Ovary (tissue), 9 donors: Measurements from ENCODE around the gene LMAN2. TPM values are rescaled to one million over a fixed set of nuclear protein-coding genes. Genes with fewer than 3 reads are reported as not detected.

Experiments
- DNase-seq, 5 donors: peaks; one replicate each; pipeline ENCODE4 v3.0.0-alpha.2; 2019 to 2020
- H3K27ac ChIP-seq, 2 donors: fragments of 200-600 bp; one replicate each; pipeline versions ENCODE4 v1.5.1 to v1.8.0; 2019 to 2022
- H3K27me3 ChIP-seq: fragments of 200-600 bp; one replicate; pipeline ENCODE4 v1.8.0; 2022
- H3K36me3 ChIP-seq: fragments of 200-600 bp; sonication (generic); one replicate; pipeline ENCODE4 v1.5.1; 2019
- H3K4me1 ChIP-seq: one replicate; pipeline ENCODE4 v1.8.1; 2013; ENCODE audit warnings: mild to moderate bottlenecking, moderate library complexity; ENCODE audit not compliant: insufficient read depth
- H3K4me3 ChIP-seq: fragments of 200-600 bp; sonication (generic); one replicate; pipeline ENCODE4 v1.5.1; 2017
- H3K9me3 ChIP-seq, 2 donors: fragments of 200-600 bp in 1 of 2; sonication (generic) in 1 of 2; one replicate each; pipeline versions ENCODE4 v1.5.1 to v1.8.1; 2013 to 2019; ENCODE audit warnings: mild to moderate bottlenecking in 1 of 2, moderate library complexity in 1 of 2
- CTCF ChIP-seq, 3 donors: fragments of 450-650 bp in 2 of 3; fragments of 200-600 bp in 1 of 3; IDR thresholded peaks; one replicate each; pipeline versions ENCODE4 v1.5.1 to v1.8.0; 2016 to 2022; ENCODE audit warnings: antibody characterized with exemption in 3 of 3, mild to moderate bottlenecking in 1 of 3
- EP300 ChIP-seq: sonication (generic); formaldehyde crosslinking; IDR thresholded peaks from one replicate; pipeline ENCODE4 v1.6.1; 2017; ENCODE audit warnings: antibody characterized with exemption
- POLR2A ChIP-seq: fragments of 450-650 bp; IDR thresholded peaks from one replicate; pipeline ENCODE4 v1.6.1; 2017; ENCODE audit warnings: antibody characterized with exemption, mild to moderate bottlenecking, moderate library complexity
- WGBS, 3 donors: extraction: QIAGEN DNeasy Blood & Tissue Kit in 1 of 3; methylation state at CpG; one replicate each; pipeline versions ENCODE4 v1.1.5 to v1.1.7; 2013 to 2017; 5-methylcytosine and 5-hydroxymethylcytosine counted together
- intact Hi-C, 4 donors: fragments of 100-400 bp; cut with DNase I; formaldehyde crosslinking; loops; one replicate each; pipeline versions ENCODE4 v1.11.0 to v1.15.1; 2022 to 2023
- polyA plus RNA-seq, 2 donors: library from polyadenylated mRNA; stranded (reverse); fragments of 200-250 nt in 1 of 2; fragments of 350-450 nt in 1 of 2; fragmentation: Illumina TruSeq in 1 of 2; extraction: RNeasy Lipid Tissue Mini Kit (QIAGEN cat#74804) in 1 of 2; gene quantifications; one replicate each; pipeline ENCODE4 v1.2.3, GENCODE V29; 2013 to 2014
- total RNA-seq, 7 donors: library from RNA; depleted of rRNA in 2 of 7; stranded (reverse); fragments of >200 nt in 2 of 7; fragmentation: NEBNext Ultra II Directional in 3 of 7; extraction: Animal tissue kit (Norgen Biotek cat#: 25700) in 3 of 7; gene quantifications; one replicate each; pipeline versions ENCODE4 v1.1.0 to v1.2.4, GENCODE V29; 2016 to 2023
- donor health status: DM: no; HTN: no; CAD: no; lungs with moderate emphysema.
- donor health status: DM: no; HTN: no; CAD: no.
- donor health status: Bipolar disorder and iron deficiency.
- donor health status: DM: yes; HTN: yes; CAD: no.
- donor health status: DM: no; HTN: no; CAD: no.
- donor health status: DM: yes; HTN: yes; CAD: no.

LMAN2 gene
- total and polyA plus RNA-seq, 9 donors = 63.5 to 154 (median 93.5) TPM

GRCh38 chr5:177303121-177303924 is 48.1 kb downstream of the LMAN2 start, which contains the start of the genes PRELID1 and RAB24:
PRELID1 (plus strand) TSS chr5:177303799; CDS start chr5:177303986, 187 bp downstream.
RAB24 (minus strand) TSS chr5:177303719; CDS start chr5:177303288, 431 bp downstream.
- DNase-seq = peak; percentile 80 to 93 (median 88)
- WGBS, 3 donors = 0 to 1% (median 0%) methylated on average over 77 to 100 of the region's 100 CpGs
- Histone ChIP-seq H3K9me3 (no peaks in the 10 kb centered on the region), H3K4me3 (peak within 1 kb of the TSS; percentile 90), H3K27me3 (no peaks in the 10 kb centered on the region), H3K36me3 (no peaks in the 10 kb centered on the region), H3K4me1 (peaks cover 16% of the 10 kb centered on the region), H3K27ac (peak within 1 kb of the TSS; percentile 60 to 64)
- intact Hi-C loops = loop anchor here in 3 of 4 donors (10.0 kb wide), 1 partner anchor 189 kb away; no protein-coding TSS in a partner anchor
- TF ChIP-seq EP300 = no peak
- peak in 1 of 3 donors; percentile 44 for TF ChIP-seq CTCF (IDR thresholded peaks at IDR 0.05)
- TF ChIP-seq POLR2A = peak; percentile 29

DNA sequence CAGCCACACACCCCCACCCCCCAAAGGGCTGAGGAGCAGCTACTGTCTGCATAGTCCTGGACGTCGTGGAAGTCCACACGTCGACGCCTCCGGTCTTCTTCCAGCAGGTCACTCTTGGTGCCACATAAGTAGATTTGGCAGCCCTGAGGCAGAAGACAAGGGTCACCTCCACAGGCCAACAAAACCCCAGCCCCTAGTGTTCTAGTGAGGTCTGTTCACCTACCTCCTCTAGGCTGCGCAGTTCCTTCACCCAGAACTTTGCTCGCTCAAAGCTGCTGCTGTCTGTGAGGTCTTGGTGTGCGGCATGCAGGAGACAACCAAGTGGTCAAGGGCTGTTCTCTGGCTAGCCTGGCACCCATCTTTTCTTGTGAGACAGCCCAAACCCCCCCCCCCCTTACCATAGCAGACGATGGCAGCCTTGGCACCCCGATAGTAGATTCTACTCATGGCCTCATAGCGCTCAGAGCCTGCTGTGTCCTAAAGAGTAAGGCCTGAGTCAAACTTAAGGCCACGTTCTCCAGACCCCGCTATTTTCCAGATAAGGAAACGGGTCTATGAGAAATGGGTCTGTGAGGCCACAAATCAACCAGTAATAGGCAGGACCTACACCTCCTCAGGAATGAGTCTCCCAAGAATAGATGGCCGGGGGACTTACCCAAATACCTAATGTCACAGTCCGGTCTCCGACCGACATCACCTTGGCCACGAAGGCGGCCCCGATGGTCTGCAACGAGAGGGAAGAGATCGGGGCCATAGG is 48.9 kb downstream of the LMAN2 start:
- intact Hi-C loops = loop anchor here in 3 of 4 donors (10.0 kb wide), 1 partner anchor 188 kb away; no protein-coding TSS in a partner anchor
- TF ChIP-seq EP300 = no peak
- no peak for TF ChIP-seq CTCF (IDR thresholded peaks at IDR 0.05)
- no peak for TF ChIP-seq POLR2A
- Histone ChIP-seq H3K4me1 (peaks cover 16% of the 10 kb centered on the region), H3K4me3 (peak overlapping the region; percentile 90), H3K27me3 (no peaks in the 10 kb centered on the region), H3K27ac (peak overlapping the region in 1 of 2 donors; percentile 60), H3K9me3 (no peaks in the 10 kb centered on the region), H3K36me3 (no peaks in the 10 kb centered on the region)
- 23 to 32% (median 24%) methylated on average over 24 of the region's 24 CpGs for WGBS, 3 donors
- DNase-seq = no peak

- no peak overlapping the region for H3K27ac ChIP-seq
- H3K9me3 ChIP-seq = no peaks in the 10 kb centered on the region
- intact Hi-C loops = loop anchor here in 3 of 4 donors (10.0 kb wide), 1 partner anchor 187 kb away; no protein-coding TSS in a partner anchor
- no peaks in the 10 kb centered on the region for H3K27me3 ChIP-seq
- peaks cover 16% of the 10 kb centered on the region for H3K4me1 ChIP-seq
- no peaks in the 10 kb centered on the region for H3K36me3 ChIP-seq
- no peak for DNase-seq
- H3K4me3 ChIP-seq = no peak overlapping the region
- 68 to 72% (median 71%) methylated on average over 7 of the region's 7 CpGs for WGBS, 3 donors
- no peak for TF ChIP-seq POLR2A
- no peak for TF ChIP-seq EP300
- TF ChIP-seq CTCF (IDR thresholded peaks at IDR 0.05) = no peak
These were observed 49.8 kb downstream of the LMAN2 start for GRCh38 chr5:177301503-177302165.

DNA sequence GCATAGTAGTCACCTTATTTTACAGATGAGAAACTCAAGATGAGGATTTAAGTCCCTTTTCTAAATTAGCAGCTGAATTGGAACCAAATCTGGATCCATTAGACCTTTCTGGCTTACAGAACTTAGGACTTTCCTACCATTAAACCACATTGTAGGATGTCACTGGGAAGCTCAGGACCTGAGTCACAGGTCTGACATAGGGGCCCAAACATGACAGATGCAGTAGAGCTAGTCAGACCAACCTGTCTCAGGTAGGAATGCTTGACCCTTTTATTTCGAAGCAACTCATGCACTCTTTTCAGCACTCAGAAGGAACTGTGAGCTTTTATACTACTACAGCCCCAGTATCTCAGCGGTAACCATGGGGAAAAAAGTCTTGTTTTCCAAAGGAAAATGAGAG is 50.5 kb downstream of the LMAN2 start:
- intact Hi-C loops = loop anchor here in 3 of 4 donors (10.0 kb wide), 1 partner anchor 186 kb away; no protein-coding TSS in a partner anchor
- peak overlapping the region in 1 of 2 donors; percentile 6 for H3K27ac ChIP-seq
- no peaks in the 10 kb centered on the region for H3K9me3 ChIP-seq
- no peak for DNase-seq
- WGBS, 3 donors = 85 to 89% (median 85%) methylated on average over 2 of the region's 2 CpGs
- H3K27me3 ChIP-seq = no peaks in the 10 kb centered on the region
- H3K4me3 ChIP-seq = no peak overlapping the region
- peaks cover 16% of the 10 kb centered on the region for H3K4me1 ChIP-seq
- no peaks in the 10 kb centered on the region for H3K36me3 ChIP-seq
- TF ChIP-seq POLR2A (no peak), EP300 (no peak), CTCF (IDR thresholded peaks at IDR 0.05) (no peak)
